Ishikawa (cell line): ENCODE data around the gene PPP1R26.

ENCODE experiments used
- CEBPB ChIP-seq: IDR thresholded peaks from 2 replicates; pipeline ENCODE4 v1.6.1; 2012
- CREB1 ChIP-seq: IDR thresholded peaks from 2 replicates; pipeline ENCODE4 v1.6.1; 2012; ENCODE audit warnings: low read depth
- EGR1 ChIP-seq: IDR thresholded peaks from 2 replicates; pipeline ENCODE4 v1.6.1; 2012
- EP300 ChIP-seq: IDR thresholded peaks from 2 replicates; pipeline ENCODE4 v1.6.1; 2012; ENCODE audit warnings: borderline replicate concordance
- FOXM1 ChIP-seq: IDR thresholded peaks from 2 replicates; pipeline ENCODE4 v1.6.1; 2012; ENCODE audit warnings: low read depth, borderline replicate concordance
- NFIC ChIP-seq: IDR thresholded peaks from 2 replicates; pipeline ENCODE4 v1.6.1; 2012
- RAD21 ChIP-seq: IDR thresholded peaks from 2 replicates; pipeline ENCODE4 v1.6.1; 2012; ENCODE audit warnings: low read depth
- TAF1 ChIP-seq: IDR thresholded peaks from 2 replicates; pipeline ENCODE4 v1.6.1; 2012; ENCODE audit warnings: low read depth, mild to moderate bottlenecking
- TCF12 ChIP-seq: IDR thresholded peaks from 2 replicates; pipeline ENCODE4 v1.6.1; 2012; ENCODE audit warnings: low read depth
- TEAD4 ChIP-seq: IDR thresholded peaks from 2 replicates; pipeline ENCODE4 v1.6.1; 2012
- YY1 ChIP-seq: IDR thresholded peaks from 2 replicates; pipeline ENCODE4 v1.6.1; 2012; ENCODE audit warnings: low read depth
- ZBTB7A ChIP-seq: IDR thresholded peaks from 2 replicates; pipeline ENCODE4 v1.6.1; 2012; ENCODE audit warnings: low read depth
- TF ChIP-seq, protein P1 (sequence below): IDR thresholded peaks from 2 replicates; pipeline ENCODE4 v1.6.1; 2012
- TF ChIP-seq, protein P2 (sequence below): IDR thresholded peaks from 2 replicates; pipeline ENCODE4 v1.6.1; 2012
- TF ChIP-seq, protein P3 (sequence below): IDR thresholded peaks from 2 replicates; pipeline ENCODE4 v1.6.1; 2012; ENCODE audit warnings: low read depth, mild to moderate bottlenecking

The PPP1R26 gene

DNA sequence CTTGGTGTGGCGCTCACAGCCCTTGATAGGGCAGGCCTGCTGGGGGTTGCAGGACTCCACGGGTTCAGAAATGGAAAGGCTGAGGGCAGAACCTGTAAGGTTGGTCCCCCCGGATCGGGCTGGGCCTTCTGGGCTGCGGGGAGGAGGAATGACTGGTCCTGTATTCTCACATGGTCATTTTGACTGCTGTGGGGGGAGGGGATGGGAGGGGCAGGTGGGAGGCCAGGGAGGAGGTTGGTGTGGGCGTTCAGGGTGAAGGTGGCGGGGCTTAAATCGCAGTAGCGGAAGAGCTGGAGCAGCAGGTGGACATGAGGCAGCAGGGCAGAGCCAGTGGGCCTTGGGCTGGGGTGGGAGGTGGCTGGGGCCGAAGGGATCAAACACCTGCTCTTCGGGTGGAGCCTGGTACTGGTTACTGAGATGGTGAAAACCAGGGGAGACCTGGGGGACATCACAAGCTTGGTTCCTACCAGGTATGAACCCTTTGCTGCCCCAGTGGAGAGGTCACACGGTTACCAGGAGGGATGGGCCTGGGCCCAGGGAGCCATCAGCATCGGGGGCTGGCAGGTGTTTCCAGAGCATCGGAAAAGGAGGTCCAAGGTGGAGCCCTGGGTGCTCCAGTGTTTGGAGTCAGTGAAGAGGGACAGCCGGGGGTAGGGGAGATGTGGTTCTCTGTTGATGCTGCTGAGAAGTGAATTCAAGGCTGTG, 22.7 kb downstream of the PPP1R26 start:
- TF ChIP-seq, protein P1, sequence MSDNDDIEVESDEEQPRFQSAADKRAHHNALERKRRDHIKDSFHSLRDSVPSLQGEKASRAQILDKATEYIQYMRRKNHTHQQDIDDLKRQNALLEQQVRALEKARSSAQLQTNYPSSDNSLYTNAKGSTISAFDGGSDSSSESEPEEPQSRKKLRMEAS = no peak
- TF ChIP-seq, protein P2, sequence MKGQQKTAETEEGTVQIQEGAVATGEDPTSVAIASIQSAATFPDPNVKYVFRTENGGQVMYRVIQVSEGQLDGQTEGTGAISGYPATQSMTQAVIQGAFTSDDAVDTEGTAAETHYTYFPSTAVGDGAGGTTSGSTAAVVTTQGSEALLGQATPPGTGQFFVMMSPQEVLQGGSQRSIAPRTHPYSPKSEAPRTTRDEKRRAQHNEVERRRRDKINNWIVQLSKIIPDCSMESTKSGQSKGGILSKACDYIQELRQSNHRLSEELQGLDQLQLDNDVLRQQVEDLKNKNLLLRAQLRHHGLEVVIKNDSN = no peak
- TF ChIP-seq EGR1 (no peak), TCF12 (no peak), RAD21 (no peak), TEAD4 (no peak), EP300 (no peak), ZBTB7A (no peak), YY1 (no peak), CREB1 (no peak), TAF1 (no peak), NFIC (no peak), FOXM1 (no peak), CEBPB (no peak)
- TF ChIP-seq, protein P3, sequence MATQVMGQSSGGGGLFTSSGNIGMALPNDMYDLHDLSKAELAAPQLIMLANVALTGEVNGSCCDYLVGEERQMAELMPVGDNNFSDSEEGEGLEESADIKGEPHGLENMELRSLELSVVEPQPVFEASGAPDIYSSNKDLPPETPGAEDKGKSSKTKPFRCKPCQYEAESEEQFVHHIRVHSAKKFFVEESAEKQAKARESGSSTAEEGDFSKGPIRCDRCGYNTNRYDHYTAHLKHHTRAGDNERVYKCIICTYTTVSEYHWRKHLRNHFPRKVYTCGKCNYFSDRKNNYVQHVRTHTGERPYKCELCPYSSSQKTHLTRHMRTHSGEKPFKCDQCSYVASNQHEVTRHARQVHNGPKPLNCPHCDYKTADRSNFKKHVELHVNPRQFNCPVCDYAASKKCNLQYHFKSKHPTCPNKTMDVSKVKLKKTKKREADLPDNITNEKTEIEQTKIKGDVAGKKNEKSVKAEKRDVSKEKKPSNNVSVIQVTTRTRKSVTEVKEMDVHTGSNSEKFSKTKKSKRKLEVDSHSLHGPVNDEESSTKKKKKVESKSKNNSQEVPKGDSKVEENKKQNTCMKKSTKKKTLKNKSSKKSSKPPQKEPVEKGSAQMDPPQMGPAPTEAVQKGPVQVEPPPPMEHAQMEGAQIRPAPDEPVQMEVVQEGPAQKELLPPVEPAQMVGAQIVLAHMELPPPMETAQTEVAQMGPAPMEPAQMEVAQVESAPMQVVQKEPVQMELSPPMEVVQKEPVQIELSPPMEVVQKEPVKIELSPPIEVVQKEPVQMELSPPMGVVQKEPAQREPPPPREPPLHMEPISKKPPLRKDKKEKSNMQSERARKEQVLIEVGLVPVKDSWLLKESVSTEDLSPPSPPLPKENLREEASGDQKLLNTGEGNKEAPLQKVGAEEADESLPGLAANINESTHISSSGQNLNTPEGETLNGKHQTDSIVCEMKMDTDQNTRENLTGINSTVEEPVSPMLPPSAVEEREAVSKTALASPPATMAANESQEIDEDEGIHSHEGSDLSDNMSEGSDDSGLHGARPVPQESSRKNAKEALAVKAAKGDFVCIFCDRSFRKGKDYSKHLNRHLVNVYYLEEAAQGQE = no peak

DNA sequence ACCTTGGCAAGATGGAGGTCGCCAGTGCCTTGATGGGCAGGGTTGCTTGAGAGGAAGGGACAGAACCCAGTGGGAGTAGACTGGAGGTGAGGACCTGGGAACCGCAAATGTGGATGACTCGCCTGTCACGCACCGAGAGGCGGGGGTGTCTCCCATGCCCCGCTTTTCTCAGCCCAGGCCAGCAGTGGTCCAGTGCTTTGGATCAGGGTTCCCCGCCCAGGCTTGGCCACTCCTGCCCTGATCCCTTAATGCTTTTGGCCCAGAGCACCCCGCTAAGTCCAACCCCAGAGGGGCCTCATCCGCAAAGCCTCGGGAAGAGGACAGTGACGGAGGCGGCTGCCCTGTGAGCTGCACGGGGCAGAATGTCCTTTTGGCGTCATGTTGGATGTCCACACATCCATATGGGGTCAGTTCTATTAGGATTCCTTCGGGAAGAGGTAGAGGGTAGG, 23.3 kb downstream of the PPP1R26 start:
- TF ChIP-seq NFIC (no peak), CREB1 (no peak), TEAD4 (no peak), CEBPB (no peak), TAF1 (no peak), EGR1 (no peak), ZBTB7A (no peak), RAD21 (no peak), TCF12 (no peak), EP300 (no peak), YY1 (no peak), FOXM1 (no peak)
- TF ChIP-seq, protein P3 = no peak
- TF ChIP-seq, protein P2 = no peak

DNA sequence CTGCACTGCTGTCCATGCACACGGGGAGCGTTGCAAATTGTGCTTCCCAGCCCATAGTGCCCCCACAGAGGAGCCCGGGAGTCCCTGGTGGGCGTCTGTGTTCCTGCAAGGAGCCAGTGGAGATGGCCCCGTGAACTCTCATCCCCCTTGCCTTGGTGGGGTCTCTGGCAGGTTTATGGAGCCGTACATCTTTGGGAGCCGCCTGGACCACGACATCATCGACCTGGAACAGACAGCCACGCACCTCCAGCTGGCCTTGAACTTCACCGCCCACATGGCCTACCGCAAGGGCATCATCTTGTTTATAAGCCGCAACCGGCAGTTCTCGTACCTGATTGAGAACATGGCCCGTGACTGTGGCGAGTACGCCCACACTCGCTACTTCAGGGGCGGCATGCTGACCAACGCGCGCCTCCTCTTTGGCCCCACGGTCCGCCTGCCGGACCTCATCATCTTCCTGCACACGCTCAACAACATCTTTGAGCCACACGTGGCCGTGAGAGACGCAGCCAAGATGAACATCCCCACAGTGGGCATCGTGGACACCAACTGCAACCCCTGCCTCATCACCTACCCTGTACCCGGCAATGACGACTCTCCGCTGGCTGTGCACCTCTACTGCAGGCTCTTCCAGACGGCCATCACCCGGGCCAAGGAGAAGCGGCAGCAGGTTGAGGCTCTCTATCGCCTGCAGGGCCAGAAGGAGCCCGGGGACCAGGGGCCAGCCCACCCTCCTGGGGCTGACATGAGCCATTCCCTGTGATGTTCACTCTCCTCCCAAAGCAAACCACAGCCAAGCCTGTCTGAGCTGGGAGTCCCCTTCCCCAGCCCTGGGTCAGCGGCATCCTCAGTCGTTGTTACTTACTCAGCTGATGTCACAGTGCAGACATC, 24.0 kb downstream of the PPP1R26 start:
- TF ChIP-seq NFIC = no peak
- TF ChIP-seq EGR1 = no peak

DNA sequence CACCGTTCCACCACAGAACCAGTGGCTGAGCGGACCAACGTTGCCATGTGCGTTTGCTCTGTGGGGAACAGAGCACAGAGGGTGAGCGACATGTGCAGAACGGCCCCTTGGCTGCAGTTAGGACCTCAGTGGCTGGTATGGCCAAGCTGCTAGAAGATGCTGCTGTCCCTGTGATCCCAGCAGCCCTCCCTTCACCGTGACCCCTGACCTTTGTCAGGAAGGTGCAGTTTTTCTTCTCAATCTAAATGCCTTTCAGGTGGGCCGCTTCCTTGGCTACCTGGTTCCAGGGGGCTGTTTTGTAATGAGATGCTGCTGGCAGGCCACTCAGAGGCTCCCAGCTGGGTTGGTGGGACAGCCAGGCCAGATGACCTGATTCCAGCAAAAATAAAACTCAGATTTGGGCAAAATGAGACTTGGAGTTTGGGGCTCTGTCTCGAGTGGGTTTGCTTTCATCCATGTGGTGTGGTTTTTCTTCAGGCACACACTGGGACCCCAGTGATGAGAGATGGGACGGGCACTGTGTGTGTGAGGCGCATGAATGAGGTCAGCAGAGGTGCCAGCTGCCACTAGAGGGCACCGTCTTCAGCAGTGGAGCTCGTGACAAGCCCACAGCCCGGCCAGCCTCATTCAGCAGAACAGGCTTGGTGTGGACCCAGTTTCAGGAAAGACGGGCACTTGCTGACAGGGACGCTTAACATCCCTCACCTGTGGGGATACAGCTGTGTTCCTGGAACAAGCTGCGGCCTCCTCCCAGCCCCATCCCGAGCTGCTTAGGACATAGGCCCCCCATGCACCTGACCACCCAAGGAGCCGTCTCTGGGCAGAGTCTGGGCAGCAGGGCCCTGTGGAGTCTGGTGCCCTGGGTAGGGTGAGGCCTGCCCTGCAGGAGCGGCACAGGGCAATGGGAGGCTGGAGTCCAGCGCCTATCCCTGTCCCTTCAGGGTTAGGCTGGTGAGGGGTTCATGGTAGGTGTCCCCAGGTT, 25.0 kb downstream of the PPP1R26 start:
- TF ChIP-seq RAD21 (peak; percentile 27; the same call in 1 of the 2 replicates), TAF1 (no peak)
